PC-3 (cell line): Measurements from ENCODE around the gene DEFB127.

Source experiments
- EZH2 ChIP-seq: fragments of 300-600 bp; sonication (generic); IDR thresholded peaks from one replicate; pipeline ENCODE4 v1.6.1; 2017; ENCODE audit warnings: antibody characterized with exemption, mild to moderate bottlenecking, low read length; ENCODE audit not compliant: unreplicated experiment
- EZH2phosphoT487 ChIP-seq: fragments of 300-600 bp; sonication (generic); IDR thresholded peaks from 2 replicates; pipeline ENCODE4 v1.6.1; 2018; ENCODE audit warnings: mild to moderate bottlenecking, antibody characterized with exemption, low read length, borderline replicate concordance
- TF ChIP-seq, protein P1 (sequence below): fragments of 300-600 bp; sonication (generic); conservative IDR thresholded peaks from 2 replicates; pipeline ENCODE4 v1.5.1; 2017; ENCODE audit warnings: antibody characterized with exemption, low read depth, mild to moderate bottlenecking, low read length

DNA sequence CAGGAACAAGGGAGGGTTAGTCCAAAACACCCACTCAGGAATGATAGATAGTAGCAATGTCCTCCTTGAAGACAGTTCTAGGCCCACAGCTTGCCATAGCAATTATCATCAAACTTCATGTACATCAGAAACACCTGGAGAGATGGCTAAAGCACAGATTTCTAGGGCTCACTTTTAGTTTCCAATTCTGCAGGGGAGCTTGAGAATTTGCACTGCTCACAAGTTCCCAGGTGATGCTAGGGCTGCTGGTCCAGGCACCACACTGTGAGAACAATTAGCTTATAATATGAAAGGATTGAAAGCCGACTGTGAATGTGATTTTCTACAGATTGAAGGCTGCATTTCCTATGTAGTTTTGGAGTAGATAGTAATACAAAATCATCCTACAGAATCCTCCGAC, 11.4 kb upstream of the DEFB127 start:
- TF ChIP-seq, protein P1, sequence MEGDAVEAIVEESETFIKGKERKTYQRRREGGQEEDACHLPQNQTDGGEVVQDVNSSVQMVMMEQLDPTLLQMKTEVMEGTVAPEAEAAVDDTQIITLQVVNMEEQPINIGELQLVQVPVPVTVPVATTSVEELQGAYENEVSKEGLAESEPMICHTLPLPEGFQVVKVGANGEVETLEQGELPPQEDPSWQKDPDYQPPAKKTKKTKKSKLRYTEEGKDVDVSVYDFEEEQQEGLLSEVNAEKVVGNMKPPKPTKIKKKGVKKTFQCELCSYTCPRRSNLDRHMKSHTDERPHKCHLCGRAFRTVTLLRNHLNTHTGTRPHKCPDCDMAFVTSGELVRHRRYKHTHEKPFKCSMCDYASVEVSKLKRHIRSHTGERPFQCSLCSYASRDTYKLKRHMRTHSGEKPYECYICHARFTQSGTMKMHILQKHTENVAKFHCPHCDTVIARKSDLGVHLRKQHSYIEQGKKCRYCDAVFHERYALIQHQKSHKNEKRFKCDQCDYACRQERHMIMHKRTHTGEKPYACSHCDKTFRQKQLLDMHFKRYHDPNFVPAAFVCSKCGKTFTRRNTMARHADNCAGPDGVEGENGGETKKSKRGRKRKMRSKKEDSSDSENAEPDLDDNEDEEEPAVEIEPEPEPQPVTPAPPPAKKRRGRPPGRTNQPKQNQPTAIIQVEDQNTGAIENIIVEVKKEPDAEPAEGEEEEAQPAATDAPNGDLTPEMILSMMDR, result no peak
- TF ChIP-seq EZH2 (no peak), EZH2phosphoT487 (no peak)
